OCI-LY3 (cell line): Measurements from ENCODE around the gene ADGRF3.

Experiments used
- EZH2phosphoT487 ChIP-seq: fragments of 200-600 bp; shearing (Covaris generic); IDR thresholded peaks from 2 replicates; pipeline ENCODE4 v1.6.1; 2018; ENCODE audit warnings: antibody characterized with exemption, mixed run types, low read depth
- TF ChIP-seq, protein P1 (sequence below): fragments of 200-600, 300-600 bp; sonication (generic); IDR thresholded peaks from 2 replicates; pipeline ENCODE4 v1.5.1; 2014; ENCODE audit warnings: antibody characterized with exemption, low read length, low read depth

DNA sequence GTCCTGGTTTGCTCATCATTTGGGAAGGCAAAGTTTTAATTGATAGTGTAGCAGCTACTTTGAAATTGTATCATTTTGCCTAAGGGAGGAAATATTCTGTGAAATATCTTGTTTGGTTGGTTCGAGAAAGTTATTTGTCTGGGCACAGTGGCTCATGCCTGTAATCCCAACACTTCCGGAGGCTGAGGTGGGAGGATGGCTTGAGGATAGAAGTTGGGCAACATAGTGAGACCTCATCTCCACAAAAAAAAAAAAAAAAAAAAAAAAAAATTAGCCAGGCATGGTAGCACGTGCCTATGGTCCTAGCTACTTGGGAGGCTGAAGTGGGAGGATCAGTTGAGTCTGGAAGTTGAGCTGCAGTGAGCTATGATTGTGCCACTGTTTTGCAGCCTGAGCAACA lies 3.1 kb upstream of the ADGRF3 start:
- TF ChIP-seq, protein P1, sequence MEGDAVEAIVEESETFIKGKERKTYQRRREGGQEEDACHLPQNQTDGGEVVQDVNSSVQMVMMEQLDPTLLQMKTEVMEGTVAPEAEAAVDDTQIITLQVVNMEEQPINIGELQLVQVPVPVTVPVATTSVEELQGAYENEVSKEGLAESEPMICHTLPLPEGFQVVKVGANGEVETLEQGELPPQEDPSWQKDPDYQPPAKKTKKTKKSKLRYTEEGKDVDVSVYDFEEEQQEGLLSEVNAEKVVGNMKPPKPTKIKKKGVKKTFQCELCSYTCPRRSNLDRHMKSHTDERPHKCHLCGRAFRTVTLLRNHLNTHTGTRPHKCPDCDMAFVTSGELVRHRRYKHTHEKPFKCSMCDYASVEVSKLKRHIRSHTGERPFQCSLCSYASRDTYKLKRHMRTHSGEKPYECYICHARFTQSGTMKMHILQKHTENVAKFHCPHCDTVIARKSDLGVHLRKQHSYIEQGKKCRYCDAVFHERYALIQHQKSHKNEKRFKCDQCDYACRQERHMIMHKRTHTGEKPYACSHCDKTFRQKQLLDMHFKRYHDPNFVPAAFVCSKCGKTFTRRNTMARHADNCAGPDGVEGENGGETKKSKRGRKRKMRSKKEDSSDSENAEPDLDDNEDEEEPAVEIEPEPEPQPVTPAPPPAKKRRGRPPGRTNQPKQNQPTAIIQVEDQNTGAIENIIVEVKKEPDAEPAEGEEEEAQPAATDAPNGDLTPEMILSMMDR = no peak
- no peak for TF ChIP-seq EZH2phosphoT487
